Gastrocnemius medialis (tissue), 4 donors: Measurements from ENCODE around the gene FARS2.

Experiments
- POLR2A ChIP-seq, 2 donors: fragments of 450-650 bp; IDR thresholded peaks; one replicate each; pipeline ENCODE4 v1.6.1; 2017; ENCODE audit warnings: antibody characterized with exemption in 2 of 2, mild to moderate bottlenecking in 2 of 2, moderate library complexity in 2 of 2
- TF ChIP-seq, protein P1 (sequence below), 5 experiments: fragments of 450-650 bp in 3 of 5; fragments of 200-600 bp in 2 of 5; sonication (generic) in 2 of 5; IDR thresholded peaks in 4 of 5; conservative IDR thresholded peaks in 1 of 5; 1 replicate in 4 of 5; 2 replicates in 1 of 5; pipeline ENCODE4 v1.5.1; 2016 to 2019; ENCODE audit warnings: antibody characterized with exemption in 5 of 5, mild to moderate bottlenecking in 3 of 5, moderate library complexity in 3 of 5

DNA sequence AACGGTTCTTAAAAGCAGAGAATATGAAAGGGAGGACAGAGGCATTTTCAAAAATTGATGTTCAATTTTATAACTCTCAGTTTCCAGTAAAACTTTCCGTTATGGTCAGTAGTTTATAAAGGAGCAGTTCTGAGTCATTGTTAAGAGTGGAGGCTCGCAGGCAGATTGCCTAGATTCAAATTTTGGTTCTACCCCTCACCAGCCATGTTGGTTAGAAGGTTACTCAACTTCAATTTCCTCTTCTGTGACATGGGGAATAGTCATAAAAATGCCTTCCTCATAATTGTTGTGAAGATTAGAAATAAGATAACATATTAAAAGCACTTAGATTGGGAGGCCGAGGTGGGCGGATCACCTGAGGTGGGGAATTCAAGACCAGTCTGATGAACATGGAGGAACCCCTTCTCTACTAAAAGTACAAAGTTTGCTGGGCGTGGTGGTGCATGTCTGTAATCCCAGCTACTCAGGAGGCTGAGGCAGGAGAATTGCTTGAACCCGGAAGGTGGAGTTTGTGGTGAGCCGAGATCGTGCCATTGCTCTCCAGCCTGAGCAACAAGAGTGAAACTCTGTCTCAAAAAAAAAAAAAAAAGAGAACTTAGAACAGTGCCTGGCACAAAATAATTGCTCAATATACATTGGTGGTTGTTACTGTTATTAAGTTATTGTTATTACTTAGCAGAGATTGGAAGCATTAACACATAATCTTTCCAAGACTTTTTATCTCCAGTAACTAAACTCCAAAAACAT, 396.5 kb downstream of the FARS2 start:
- TF ChIP-seq, protein P1, sequence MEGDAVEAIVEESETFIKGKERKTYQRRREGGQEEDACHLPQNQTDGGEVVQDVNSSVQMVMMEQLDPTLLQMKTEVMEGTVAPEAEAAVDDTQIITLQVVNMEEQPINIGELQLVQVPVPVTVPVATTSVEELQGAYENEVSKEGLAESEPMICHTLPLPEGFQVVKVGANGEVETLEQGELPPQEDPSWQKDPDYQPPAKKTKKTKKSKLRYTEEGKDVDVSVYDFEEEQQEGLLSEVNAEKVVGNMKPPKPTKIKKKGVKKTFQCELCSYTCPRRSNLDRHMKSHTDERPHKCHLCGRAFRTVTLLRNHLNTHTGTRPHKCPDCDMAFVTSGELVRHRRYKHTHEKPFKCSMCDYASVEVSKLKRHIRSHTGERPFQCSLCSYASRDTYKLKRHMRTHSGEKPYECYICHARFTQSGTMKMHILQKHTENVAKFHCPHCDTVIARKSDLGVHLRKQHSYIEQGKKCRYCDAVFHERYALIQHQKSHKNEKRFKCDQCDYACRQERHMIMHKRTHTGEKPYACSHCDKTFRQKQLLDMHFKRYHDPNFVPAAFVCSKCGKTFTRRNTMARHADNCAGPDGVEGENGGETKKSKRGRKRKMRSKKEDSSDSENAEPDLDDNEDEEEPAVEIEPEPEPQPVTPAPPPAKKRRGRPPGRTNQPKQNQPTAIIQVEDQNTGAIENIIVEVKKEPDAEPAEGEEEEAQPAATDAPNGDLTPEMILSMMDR (IDR thresholded peaks at IDR 0.05 in 4 of 5, conservative IDR thresholded peaks at IDR 0.05 in 1 of 5), result no peak
- TF ChIP-seq POLR2A (IDR thresholded peaks at IDR 0.05), result no peak
